Smooth muscle cell (in vitro differentiated cells): ENCODE results near the gene SAMM50. TPM values are rescaled to one million over a fixed set of nuclear protein-coding genes. Genes with fewer than 3 reads are reported as not detected.

Experiments used
- DNase-seq: peaks from one replicate; lab custom pipeline; 2025; ENCODE audit not compliant: unreplicated experiment; lab: John Stamatoyannopoulos, UW
- H2AFZ ChIP-seq: fragments of 200-600 bp; sonication (generic); 2 replicates; pipeline ENCODE4 v1.6.0; 2016; ENCODE audit warnings: antibody characterized with exemption, low read depth, mild to moderate bottlenecking
- H3F3A ChIP-seq: fragments of 200-600 bp; sonication (generic); 2 replicates; pipeline ENCODE4 v1.6.0; 2017; ENCODE audit warnings: antibody characterized with exemption, low read depth
- H3K27ac ChIP-seq: fragments of 200-600 bp; sonication (generic); 2 replicates; pipeline ENCODE4 v1.5.1; 2016; ENCODE audit warnings: low read depth, mild to moderate bottlenecking
- H3K27me3 ChIP-seq: fragments of 200-600 bp; sonication (generic); 2 replicates; pipeline ENCODE4 v1.6.1; 2016; ENCODE audit warnings: low read depth, mild to moderate bottlenecking
- H3K36me3 ChIP-seq: fragments of 200-600 bp; sonication (generic); 2 replicates; pipeline ENCODE4 v1.5.1; 2016; ENCODE audit warnings: low read depth
- H3K4me1 ChIP-seq: fragments of 200-600 bp; sonication (generic); 2 replicates; pipeline ENCODE4 v1.5.1; 2016; ENCODE audit warnings: low read depth
- H3K4me2 ChIP-seq: fragments of 200-600 bp; sonication (generic); 2 replicates; pipeline ENCODE4 v1.6.0; 2016; ENCODE audit warnings: mild to moderate bottlenecking
- H3K4me3 ChIP-seq: fragments of 200-600 bp; sonication (generic); 2 replicates; pipeline ENCODE4 v1.5.1; 2016; ENCODE audit warnings: mild to moderate bottlenecking
- H3K79me2 ChIP-seq: fragments of 200-600 bp; sonication (generic); 2 replicates; pipeline ENCODE4 v1.6.0; 2016; ENCODE audit warnings: low read depth, mild to moderate bottlenecking
- H3K9ac ChIP-seq: fragments of 200-600 bp; sonication (generic); 2 replicates; pipeline ENCODE4 v1.6.0; 2016; ENCODE audit warnings: low read depth
- H3K9me3 ChIP-seq: fragments of 200-600 bp; sonication (generic); replicated peaks from 2 replicates; pipeline ENCODE4 v1.5.1; 2016; ENCODE audit warnings: low read depth
- H4K20me1 ChIP-seq: fragments of 200-600 bp; sonication (generic); 2 replicates; pipeline ENCODE4 v1.6.0; 2016; ENCODE audit warnings: low read depth
- WGBS: methylation state at CpG from one replicate; pipeline ENCODE4 v1.1.7; 2016; ENCODE audit warnings: low lambda C conversion rate; 5-methylcytosine and 5-hydroxymethylcytosine counted together
- polyA plus RNA-seq: library from polyadenylated mRNA; unstranded; fragments of >200 nt; fragmentation: Nextera tagmentation; extraction: Ambion mirVana; gene quantifications from 2 replicates; pipeline ENCODE4 v1.2.1, GENCODE V29; 2016
- total RNA-seq: library from RNA; depleted of rRNA; stranded (reverse); fragments of >200 nt; gene quantifications from 2 replicates; pipeline ENCODE4 v1.2.3, GENCODE V29; 2014
- TF ChIP-seq, protein P1 (sequence below): fragments of 200-600 bp; sonication (generic); IDR thresholded peaks from 2 replicates; pipeline ENCODE4 v1.5.1; 2017; ENCODE audit warnings: borderline replicate concordance, mild to moderate bottlenecking, antibody characterized with exemption; ENCODE audit not compliant: insufficient read depth, poor library complexity, severe bottlenecking

Gene SAMM50
- total and polyA plus RNA-seq, 2 experiments from 2014 or later, result 43.6 to 56.1 TPM

DNA sequence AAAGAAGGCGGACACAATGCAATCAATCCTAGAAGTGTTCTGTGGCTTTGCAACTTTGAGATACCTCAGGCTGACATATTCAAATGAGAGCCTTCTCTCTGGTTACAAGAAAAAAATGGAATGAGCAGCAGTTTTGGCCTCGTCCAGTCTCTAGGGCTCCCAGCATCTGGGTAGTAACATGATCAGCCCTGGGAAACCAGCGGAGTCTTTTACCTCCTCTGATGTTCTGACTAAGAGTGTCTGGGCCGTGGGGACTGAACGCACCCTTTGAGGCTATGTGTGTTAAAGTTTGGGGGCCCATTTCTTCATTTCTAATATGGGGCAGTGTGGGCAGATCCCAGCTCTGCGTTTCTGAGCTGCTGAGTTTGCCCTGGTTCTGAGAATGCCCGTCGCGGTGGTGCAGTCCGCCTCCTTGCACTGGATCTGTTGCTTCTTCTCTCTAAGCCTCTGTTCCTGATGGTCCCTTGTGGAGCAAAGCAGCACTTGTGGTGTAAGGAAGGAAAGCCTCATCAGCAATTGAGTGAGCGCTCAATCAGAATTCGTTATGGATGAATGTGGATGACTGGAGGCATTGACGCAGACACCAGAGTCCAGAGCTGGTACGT, 77.0 kb downstream of the SAMM50 start:
- Histone ChIP-seq H3K27ac (no peak overlapping the region), H3K4me3 (no peak overlapping the region), H3F3A (no peaks in the 10 kb centered on the region), H3K27me3 (no peaks in the 10 kb centered on the region), H3K9me3 (no peaks in the 10 kb centered on the region), H3K79me2 (peaks cover 21% of the 10 kb centered on the region), H2AFZ (no peak overlapping the region), H3K4me2 (no peak overlapping the region), H3K4me1 (peaks cover 6% of the 10 kb centered on the region), H3K36me3 (no peaks in the 10 kb centered on the region), H3K9ac (no peak overlapping the region), H4K20me1 (peaks cover 12% of the 10 kb centered on the region)
- DNase-seq, result no peak
- TF ChIP-seq, protein P1, sequence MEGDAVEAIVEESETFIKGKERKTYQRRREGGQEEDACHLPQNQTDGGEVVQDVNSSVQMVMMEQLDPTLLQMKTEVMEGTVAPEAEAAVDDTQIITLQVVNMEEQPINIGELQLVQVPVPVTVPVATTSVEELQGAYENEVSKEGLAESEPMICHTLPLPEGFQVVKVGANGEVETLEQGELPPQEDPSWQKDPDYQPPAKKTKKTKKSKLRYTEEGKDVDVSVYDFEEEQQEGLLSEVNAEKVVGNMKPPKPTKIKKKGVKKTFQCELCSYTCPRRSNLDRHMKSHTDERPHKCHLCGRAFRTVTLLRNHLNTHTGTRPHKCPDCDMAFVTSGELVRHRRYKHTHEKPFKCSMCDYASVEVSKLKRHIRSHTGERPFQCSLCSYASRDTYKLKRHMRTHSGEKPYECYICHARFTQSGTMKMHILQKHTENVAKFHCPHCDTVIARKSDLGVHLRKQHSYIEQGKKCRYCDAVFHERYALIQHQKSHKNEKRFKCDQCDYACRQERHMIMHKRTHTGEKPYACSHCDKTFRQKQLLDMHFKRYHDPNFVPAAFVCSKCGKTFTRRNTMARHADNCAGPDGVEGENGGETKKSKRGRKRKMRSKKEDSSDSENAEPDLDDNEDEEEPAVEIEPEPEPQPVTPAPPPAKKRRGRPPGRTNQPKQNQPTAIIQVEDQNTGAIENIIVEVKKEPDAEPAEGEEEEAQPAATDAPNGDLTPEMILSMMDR, result no peak
- WGBS, result 84% methylated on average over 14 of the region's 14 CpGs

DNA sequence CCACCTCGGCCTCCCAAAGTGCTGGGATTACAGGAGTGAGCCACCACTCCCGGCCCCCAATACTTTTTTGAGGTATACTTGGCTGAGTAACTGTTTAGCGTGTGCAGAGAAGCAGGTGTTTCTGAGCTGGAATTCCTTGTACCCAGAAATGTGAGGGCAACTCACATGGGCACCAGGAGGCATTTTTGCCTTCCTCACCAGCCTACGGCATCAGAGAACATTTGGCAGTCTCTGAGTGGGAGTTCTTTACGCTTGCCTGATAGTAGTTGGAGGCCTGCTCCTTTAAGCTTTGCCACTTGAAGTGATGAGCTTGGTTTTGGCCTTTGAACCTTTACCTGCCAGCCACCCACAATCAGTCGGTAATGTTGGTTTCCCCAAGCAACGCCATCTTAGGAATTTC, 78.0 kb downstream of the SAMM50 start:
- peak overlapping the region; percentile 42 for H3K27ac ChIP-seq
- peaks cover 20% of the 10 kb centered on the region for H4K20me1 ChIP-seq
- no peak overlapping the region for H3K9ac ChIP-seq
- H3K4me1 ChIP-seq, result peaks cover 6% of the 10 kb centered on the region
- no peak overlapping the region for H3K4me3 ChIP-seq
- 85% methylated on average over 7 of the region's 7 CpGs for WGBS
- H3K27me3 ChIP-seq, result no peaks in the 10 kb centered on the region
- no peaks in the 10 kb centered on the region for H3K36me3 ChIP-seq
- peaks cover 5% of the 10 kb centered on the region for H3F3A ChIP-seq
- H3K79me2 ChIP-seq, result peaks cover 21% of the 10 kb centered on the region
- no peaks in the 10 kb centered on the region for H3K9me3 ChIP-seq
- no peak overlapping the region for H2AFZ ChIP-seq
- TF ChIP-seq, protein P1, result no peak
- no peak for DNase-seq
- H3K4me2 ChIP-seq, result peak overlapping the region; percentile 44

DNA sequence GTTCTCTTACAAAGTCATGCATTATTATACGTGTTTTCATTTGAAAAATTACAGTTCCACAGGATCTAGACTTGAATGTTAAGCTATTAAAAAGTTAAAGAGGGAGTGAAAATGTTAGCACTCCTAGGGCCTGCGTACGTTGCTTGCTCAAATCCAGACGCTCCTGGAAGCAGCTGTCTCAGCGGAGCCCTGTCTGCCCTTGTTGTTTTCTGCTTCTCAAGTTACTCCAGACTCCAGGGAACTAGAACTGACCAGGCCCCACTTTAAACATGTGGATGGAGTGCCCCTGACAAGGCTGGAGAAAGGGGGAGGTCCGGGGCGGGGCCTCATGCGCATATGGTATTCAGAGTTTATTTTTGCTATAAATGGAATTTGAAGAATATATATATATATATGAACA, 78.5 kb downstream of the SAMM50 start:
- H3K4me2 ChIP-seq, result peak overlapping the region; percentile 44
- DNase-seq, result no peak
- no peaks in the 10 kb centered on the region for H3K9me3 ChIP-seq
- 55% methylated on average over 8 of the region's 8 CpGs for whole genome bisulfite sequencing
- H3K27ac ChIP-seq, result peak overlapping the region; percentile 42
- H3K79me2 ChIP-seq, result peaks cover 24% of the 10 kb centered on the region
- no peak overlapping the region for H2AFZ ChIP-seq
- peaks cover 8% of the 10 kb centered on the region for H3F3A ChIP-seq
- TF ChIP-seq, protein P1, result no peak
- no peak overlapping the region for H3K4me3 ChIP-seq
- H3K9ac ChIP-seq, result no peak overlapping the region
- H3K27me3 ChIP-seq, result no peaks in the 10 kb centered on the region
- peaks cover 23% of the 10 kb centered on the region for H4K20me1 ChIP-seq
- H3K4me1 ChIP-seq, result peaks cover 6% of the 10 kb centered on the region
- H3K36me3 ChIP-seq, result no peaks in the 10 kb centered on the region
